Aorta (tissue), 5 donors: ENCODE data around the gene CD244. TPM values are rescaled to one million over a fixed set of nuclear protein-coding genes. Genes with fewer than 3 reads are reported as not detected.
"Not testable (repeated sequence)": the region's sequence is repeated elsewhere in the genome, so short reads cannot be mapped to it uniquely, and the experiment has no call there.

Source experiments
- ATAC-seq: fragments of 200-7000 bp; cut with Tn5 transposase; one replicate; pipeline ENCODE4 v1.9.1; 2022; ENCODE audit warnings: moderate library complexity; ENCODE audit not compliant: low FRiP score
- DNase-seq, 2 donors: peaks; one replicate each; pipeline ENCODE4 v3.0.0-alpha.2; 2020
- H3K27ac ChIP-seq, 2 donors: one replicate each; pipeline ENCODE4 v1.5.1; 2013; ENCODE audit warnings: low read length in 2 of 2, mild to moderate bottlenecking in 2 of 2, moderate library complexity in 2 of 2, control low read depth in 1 of 2, inconsistent platforms in 1 of 2, low read depth in 1 of 2
- H3K27me3 ChIP-seq, 2 donors: one replicate each; pipeline ENCODE4 v1.6.1; 2013; ENCODE audit warnings: control low read depth in 1 of 2, low read length in 1 of 2, mild to moderate bottlenecking in 1 of 2, moderate library complexity in 1 of 2; ENCODE audit not compliant: insufficient read depth in 2 of 2, control insufficient read depth in 1 of 2
- H3K36me3 ChIP-seq, 2 donors: one replicate each; pipeline ENCODE4 v1.6.1; 2013; ENCODE audit warnings: control low read depth in 1 of 2, low read length in 1 of 2, mild to moderate bottlenecking in 1 of 2; ENCODE audit not compliant: insufficient read depth in 2 of 2, control insufficient read depth in 1 of 2
- H3K4me1 ChIP-seq, 2 donors: one replicate each; pipeline ENCODE4 v1.6.1; 2013; ENCODE audit warnings: low read length in 2 of 2, control low read depth in 1 of 2, mild to moderate bottlenecking in 1 of 2, moderate library complexity in 1 of 2; ENCODE audit not compliant: insufficient read depth in 2 of 2, control insufficient read depth in 1 of 2
- H3K4me3 ChIP-seq, 2 donors: one replicate each; pipeline ENCODE4 v1.5.1; 2013; ENCODE audit warnings: low read length in 2 of 2, control low read depth in 1 of 2, mild to moderate bottlenecking in 1 of 2
- H3K9me3 ChIP-seq: one replicate; pipeline ENCODE4 v1.6.1; 2013; ENCODE audit warnings: mild to moderate bottlenecking, low read length; ENCODE audit not compliant: control insufficient read depth
- WGBS, 2 donors: extraction: QIAGEN DNeasy Blood & Tissue Kit; methylation state at CpG; one replicate each; pipeline ENCODE4 v1.1.7; 2013; 5-methylcytosine and 5-hydroxymethylcytosine counted together
- intact Hi-C, 2 donors: fragments of 100-400 bp; cut with DNase I; formaldehyde crosslinking; loops; one replicate each; pipeline versions ENCODE4 v1.14.2 to v1.15.0; 2022
- long read RNA-seq, 2 donors: library from polyadenylated mRNA; unstranded; transcript quantifications; one replicate each; pipeline ENCODE4 v2.0.0, GENCODE V29; 2020 to 2021
- polyA plus RNA-seq, 2 donors: library from polyadenylated mRNA; stranded (reverse); fragments of 200-250 nt; gene quantifications; one replicate each; pipeline ENCODE4 v1.2.3, GENCODE V29; 2013
- total RNA-seq, 2 donors: library from RNA; stranded (reverse); fragmentation: NEBNext Ultra II Directional; extraction: Animal tissue kit (Norgen Biotek cat#: 25700); gene quantifications; one replicate each; pipeline ENCODE4 v1.2.1, GENCODE V29; 2021
- donor health status: healthy with polysubstance abuse.
- donor health status: Bipolar disorder and iron deficiency.
- donor health status: DM: no; HTN: no; CAD: no.
- donor health status: DM: no; HTN: no; CAD: no.
- donor health status: DM: yes; HTN: yes; CAD: no.

The CD244 gene
- total RNA-seq (1 to 10 TPM in 1 of 2 donors, under 1 TPM in 1; 0.36 to 1.9 TPM), polyA plus RNA-seq (under 1 TPM; 0.26 to 0.75 TPM)
- long read RNA-seq, donor 1, partial matches to known transcripts: 0 of 1 reads
- long read RNA-seq, donor 1, other reads (novel, unspliced or antisense): 0 of 1 reads
- long read RNA-seq, donor 2, partial matches to known transcripts: 1 of 1 reads
- long read RNA-seq, donor 2, other reads (novel, unspliced or antisense): 0 of 1 reads

GRCh38 chr1:160862203-160863060 lies at the start of gene CD244:
CD244 (minus strand) TSS chr1:160862887; CDS start chr1:160862677, 210 bp downstream.
- WGBS, 2 donors: 68 to 73% methylated on average over 12 of the region's 12 CpGs
- intact Hi-C loops: no loop called here
- Histone ChIP-seq H3K9me3 (no peaks in the 10 kb centered on the region), H3K27ac (no peak within 1 kb of the TSS), H3K36me3 (no peaks in the 10 kb centered on the region), H3K4me3 (no peak within 1 kb of the TSS), H3K27me3 (no peaks in the 10 kb centered on the region), H3K4me1 (no peaks in the 10 kb centered on the region)
- ATAC-seq: peak; percentile 24
- peak in 1 of 2 donors; percentile 68 for DNase-seq

DNA sequence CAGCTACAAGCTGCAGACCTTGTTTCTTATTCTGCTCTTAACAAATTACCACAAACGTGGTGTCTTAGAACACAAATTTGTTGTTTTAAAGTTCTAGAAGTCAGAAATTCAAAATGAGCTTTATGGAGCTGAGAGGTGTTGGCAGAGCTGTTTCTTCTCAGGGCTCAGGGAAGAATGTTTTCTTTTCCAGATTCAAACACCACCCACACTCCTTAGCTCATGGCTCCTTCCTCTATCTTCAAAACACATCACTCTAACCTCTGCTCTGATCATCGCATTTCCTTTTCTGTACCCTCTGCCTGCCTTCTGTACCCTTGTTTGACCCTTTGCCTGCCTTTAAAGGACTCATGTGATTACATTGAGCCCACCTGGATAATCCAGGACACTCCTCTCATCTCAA lies 49.2 kb upstream of the CD244 start:
- DNase-seq: no peak

DNA sequence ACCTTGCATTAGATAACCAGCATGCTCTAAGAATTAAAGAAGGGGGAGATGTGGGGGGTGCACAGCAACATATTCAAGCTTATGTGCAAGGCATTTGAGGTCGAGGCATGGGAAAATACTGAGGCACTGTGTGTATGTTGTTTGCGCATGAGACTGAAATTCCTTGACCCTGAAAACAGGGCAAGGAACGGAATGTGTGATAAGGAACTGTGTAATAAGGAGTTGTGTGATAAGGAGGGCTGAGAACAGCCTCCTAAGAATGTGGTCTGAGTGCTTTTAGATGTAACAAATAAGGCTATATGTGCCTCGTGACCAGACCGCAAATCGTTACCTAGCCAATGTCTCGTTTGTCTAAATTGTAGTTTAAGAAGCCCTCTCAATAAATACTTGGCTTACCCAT lies 48.8 kb upstream of the CD244 start:
- no peak for DNase-seq
- H3K27ac ChIP-seq: no peak overlapping the region
- no peak for ATAC-seq
- no peaks in the 10 kb centered on the region for H3K27me3 ChIP-seq
- H3K36me3 ChIP-seq: no peaks in the 10 kb centered on the region
- no peak overlapping the region for H3K4me3 ChIP-seq
- H3K9me3 ChIP-seq: no peaks in the 10 kb centered on the region
- H3K4me1 ChIP-seq: peaks cover 0 to 2% of the 10 kb centered on the region in 2 donors
- WGBS, 2 donors: 3 to 5% methylated on average over 7 of the region's 7 CpGs
- intact Hi-C loops: no loop called here

More for the DNA sequence above, 49.2 kb upstream of the CD244 start:
- no peak for ATAC-seq
- no peak overlapping the region for H3K27ac ChIP-seq
- H3K4me1 ChIP-seq: peaks cover 0 to 2% of the 10 kb centered on the region in 2 donors
- H3K36me3 ChIP-seq: no peaks in the 10 kb centered on the region
- no peaks in the 10 kb centered on the region for H3K27me3 ChIP-seq
- H3K9me3 ChIP-seq: no peaks in the 10 kb centered on the region
- intact Hi-C loops: no loop called here
- 3 to 4% methylated on average over 2 of the region's 2 CpGs for WGBS, 2 donors
- no peak overlapping the region for H3K4me3 ChIP-seq

GRCh38 chr1:160910170-160910750 lies 47.6 kb upstream of the CD244 start:
- 72% methylated on average over 6 of the region's 6 CpGs for WGBS, 2 donors
- H3K27ac ChIP-seq: no peak overlapping the region
- peaks cover 0 to 2% of the 10 kb centered on the region in 2 donors for H3K4me1 ChIP-seq
- ATAC-seq (no peak), DNase-seq (no peak)
- no peaks in the 10 kb centered on the region for H3K9me3 ChIP-seq
- no peak overlapping the region for H3K4me3 ChIP-seq
- no peaks in the 10 kb centered on the region for H3K36me3 ChIP-seq
- intact Hi-C loops: no loop called here
- no peaks in the 10 kb centered on the region for H3K27me3 ChIP-seq

- intact Hi-C loops: no loop called here
- WGBS, 2 donors: 2 to 5% methylated on average over 7 of the region's 7 CpGs
- H3K27ac ChIP-seq: no peak overlapping the region
- H3K36me3 ChIP-seq: no peaks in the 10 kb centered on the region
- peaks cover 0 to 3% of the 10 kb centered on the region in 2 donors for H3K4me1 ChIP-seq
- DNase-seq (no peak), ATAC-seq (no peak)
- H3K27me3 ChIP-seq: no peaks in the 10 kb centered on the region
- no peak overlapping the region for H3K4me3 ChIP-seq
- H3K9me3 ChIP-seq: no peaks in the 10 kb centered on the region
Measured at GRCh38 chr1:160907976-160908375, 45.3 kb upstream of the CD244 start.

DNA sequence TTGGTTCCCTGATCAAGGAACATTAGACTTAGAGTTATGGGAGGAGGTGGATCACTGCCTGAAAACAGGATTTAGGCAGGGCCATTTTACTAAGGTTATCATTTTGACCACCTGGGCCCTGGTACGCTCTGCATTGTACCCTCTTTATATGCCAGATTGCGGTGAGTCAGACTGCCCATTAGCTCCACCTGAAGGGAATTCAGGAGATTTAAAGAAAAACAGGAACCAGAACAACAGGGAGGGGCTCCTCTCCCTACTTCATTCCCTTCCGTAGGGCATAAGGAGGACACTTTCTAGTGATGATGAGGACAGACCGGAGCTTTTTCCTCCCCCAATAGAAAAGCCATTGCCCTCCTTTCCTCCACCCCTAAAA lies 42.9 kb upstream of the CD244 start:
- peaks cover 0 to 5% of the 10 kb centered on the region in 2 donors for H3K4me1 ChIP-seq
- H3K36me3 ChIP-seq: no peaks in the 10 kb centered on the region
- no peaks in the 10 kb centered on the region for H3K27me3 ChIP-seq
- intact Hi-C loops: no loop called here
- 85 to 87% methylated on average over 4 of the region's 4 CpGs for WGBS, 2 donors
- no peaks in the 10 kb centered on the region for H3K9me3 ChIP-seq
- no peak overlapping the region for H3K4me3 ChIP-seq
- ATAC-seq (no peak), DNase-seq (no peak)
- H3K27ac ChIP-seq: no peak overlapping the region

- Histone ChIP-seq H3K4me1 (peaks cover 0 to 5% of the 10 kb centered on the region in 2 donors), H3K36me3 (no peaks in the 10 kb centered on the region), H3K27ac (no peak overlapping the region), H3K27me3 (no peaks in the 10 kb centered on the region), H3K4me3 (no peak overlapping the region), H3K9me3 (no peaks in the 10 kb centered on the region)
- intact Hi-C loops: no loop called here
- no peak for ATAC-seq
- WGBS, 2 donors: 15 to 20% methylated on average over 8 of the region's 8 CpGs
- no peak for DNase-seq
Measured at GRCh38 chr1:160904783-160905616, 42.3 kb upstream of the CD244 start.

DNA sequence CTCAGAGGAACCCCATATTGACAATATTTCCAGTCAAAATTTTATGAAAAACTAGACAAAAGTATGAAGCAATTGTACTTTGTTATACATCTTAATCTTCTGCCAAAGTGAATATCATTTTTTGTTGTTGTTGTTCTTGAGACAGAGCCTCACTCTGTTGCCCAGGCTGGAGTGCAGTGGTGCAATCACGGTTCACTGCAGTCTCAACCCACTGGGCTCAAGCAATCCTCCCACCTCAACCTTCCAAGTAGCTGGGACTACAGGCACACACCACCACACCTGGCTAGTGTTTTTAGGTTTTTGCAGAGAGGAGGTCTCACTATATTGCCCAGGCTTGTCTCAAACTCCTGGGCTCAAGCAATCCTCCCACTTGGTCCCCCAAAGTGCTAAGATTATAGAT lies 39.6 kb upstream of the CD244 start:
- H3K27ac ChIP-seq, DNase-seq, H3K4me1 ChIP-seq, H3K9me3 ChIP-seq, H3K36me3 ChIP-seq, ATAC-seq, H3K27me3 ChIP-seq, intact Hi-C loops, H3K4me3 ChIP-seq: not testable (repeated sequence)
- 9 to 30% methylated on average over 1 of the region's 1 CpG for whole genome bisulfite sequencing, 2 donors
